ENCODE measurements around the gene ASMT. TPM values are rescaled to one million over a fixed set of nuclear protein-coding genes. Genes with fewer than 3 reads are reported as not detected.

ASMT gene
- total and polyA plus RNA-seq, 2 of the 4 experiments (the other 2 are of a cell fraction), result not detected

- no peak overlapping the region for H3K4me3 ChIP-seq (ENCODE audit: insufficient read depth, low read depth, low read length)
- BruUV-seq (replicated peaks), result no TSS peak
- intact Hi-C loops (cut with micrococcal nuclease), result no loop called here
Observed at GRCh38 chrX:1623691-1624090, 8.8 kb downstream of the ASMT start.

More at GRCh38 chrX:1623691-1624090, 8.8 kb downstream of the ASMT start:
- Histone ChIP-seq H2AFZ (replicated peaks; ENCODE audit: low read length, poor library complexity) (no peak overlapping the region), H4K8ac (ENCODE audit: low read depth in 2 of 2, low read length in 2 of 2) (no peak overlapping the region), H3K4me2 (ENCODE audit: low read depth, low read length) (no peak overlapping the region), H3K36me3 (ENCODE audit: control insufficient read depth, insufficient read depth, low read length) (no peaks in the 10 kb centered on the region), H3K4ac (ENCODE audit: low read depth, low read length) (no peak overlapping the region), H2BK15ac (ENCODE audit: low read depth, low read length) (no peak overlapping the region), H3K27me3 (ENCODE audit: control insufficient read depth, insufficient read depth, low read length) (no peaks in the 10 kb centered on the region), H3K9me3 (ENCODE audit: control insufficient read depth, insufficient read depth, low read length) (0 out of 2 replicates have a peak, but pooled peaks cover 1% of the 10 kb centered on the region), H2BK5ac (ENCODE audit: low read depth, low read length, poor library complexity, severe bottlenecking) (no peak overlapping the region), H3K56ac (ENCODE audit: extremely low read depth, insufficient read depth, low read length) (no peak overlapping the region), H4K5ac (ENCODE audit: low read depth, low read length) (no peak overlapping the region), H2AK5ac (ENCODE audit: low read depth, low read length) (no peak overlapping the region), H3K27ac (ENCODE audit: insufficient read depth, low read length) (no peak overlapping the region), H3K79me1 (ENCODE audit: low read depth in 1 of 2, low read length in 2 of 2) (no peaks in the 10 kb centered on the region), H3K9ac (ENCODE audit: low read depth, low read length) (no peak overlapping the region), H3K23ac (ENCODE audit: low read depth, low read length) (no peak overlapping the region), H3K18ac (ENCODE audit: low read depth, low read length) (no peak overlapping the region), H2AK9ac (replicated peaks; ENCODE audit: low read depth, low read length, poor library complexity) (no peak overlapping the region), H2BK20ac (ENCODE audit: low read depth, low read length) (no peak overlapping the region), H4K91ac (ENCODE audit: insufficient read depth, low read depth, low read length) (no peak overlapping the region), H3K9me1 (ENCODE audit: insufficient read depth, low read length) (no peaks in the 10 kb centered on the region), H4K20me1 (ENCODE audit: insufficient read depth, low read length) (no peaks in the 10 kb centered on the region), H3K14ac (replicated peaks; ENCODE audit: low read depth, low read length) (no peak overlapping the region), H2BK120ac (ENCODE audit: low read depth, low read length) (no peak overlapping the region), H3K4me1 (ENCODE audit: control insufficient read depth, insufficient read depth, low read length) (no peaks in the 10 kb centered on the region)
- in situ Hi-C loops (cut with MboI; ENCODE audit: low sequenced_read_pairs) (no loop called here), dilution Hi-C loops (cut with HindIII; ENCODE audit: low sequenced_read_pairs, unreplicated experiment) (no loop called here)
- WGBS, 2 experiments (ENCODE audit: extremely low coverage in 2 of 2, insufficient read length in 1 of 2), result 68% methylated on average over 14 of the region's 21 CpGs; no CpG with 5 or more reads in 1 of the 2 experiments
- ChIA-PET CTCF (no interaction called here), POLR2A (ENCODE audit: unreplicated experiment) (no interaction called here)
- DNase-seq, result no peak
- TF ChIP-seq CHD1 (IDR thresholded peaks at IDR 0.05; ENCODE audit: low read depth, low read length) (no peak), NFE2L2 (IDR thresholded peaks at IDR 0.05; ENCODE audit: low read depth, low read length) (no peak), MAFK (IDR thresholded peaks at IDR 0.05; ENCODE audit: low read depth, low read length) (no peak), MXI1 (IDR thresholded peaks at IDR 0.05; ENCODE audit: borderline replicate concordance, low read depth, low read length) (no peak), SMC3 (IDR thresholded peaks at IDR 0.05; ENCODE audit: low read depth, low read length) (no peak), MAZ (IDR thresholded peaks at IDR 0.05; ENCODE audit: borderline replicate concordance, low read depth, low read length) (no peak), FOS (IDR thresholded peaks at IDR 0.05; ENCODE audit: low read depth, low read length) (no peak), CTCF (conservative IDR thresholded peaks at IDR 0.05; ENCODE audit: low read depth, low read length) (no peak), ELK1 (IDR thresholded peaks at IDR 0.05; ENCODE audit: borderline replicate concordance, low read depth, low read length) (no peak), BHLHE40 (IDR thresholded peaks at IDR 0.05; ENCODE audit: low read depth, low read length) (no peak), POLR2A (IDR thresholded peaks at IDR 0.05; ENCODE audit: low read depth, low read length) (no peak), CEBPB (IDR thresholded peaks at IDR 0.05; ENCODE audit: low read depth, low read length) (no peak), RCOR1 (IDR thresholded peaks at IDR 0.05; ENCODE audit: insufficient replicate concordance, low read length) (no peak), RAD21 (IDR thresholded peaks at IDR 0.05; ENCODE audit: low read length) (no peak), USF2 (IDR thresholded peaks at IDR 0.05; ENCODE audit: low read depth, low read length) (no peak), RFX5 (IDR thresholded peaks at IDR 0.05; ENCODE audit: low read depth, low read length) (no peak)
- ATAC-seq (ENCODE audit: low read depth), result no peak

All from IMR-90 (cell line).